GM21619 (cell line): Measurements from ENCODE around the gene BACH2.
"Not testable (repeated sequence)": the region's sequence is repeated elsewhere in the genome, so short reads cannot be mapped to it uniquely, and the experiment has no call there.

ENCODE experiments used
- ATAC-seq: cut with Tn5 transposase; IDR thresholded peaks from one replicate; pipeline ENCODE4 v1.9.1; 2021; ENCODE audit not compliant: unreplicated experiment

The BACH2 gene

DNA sequence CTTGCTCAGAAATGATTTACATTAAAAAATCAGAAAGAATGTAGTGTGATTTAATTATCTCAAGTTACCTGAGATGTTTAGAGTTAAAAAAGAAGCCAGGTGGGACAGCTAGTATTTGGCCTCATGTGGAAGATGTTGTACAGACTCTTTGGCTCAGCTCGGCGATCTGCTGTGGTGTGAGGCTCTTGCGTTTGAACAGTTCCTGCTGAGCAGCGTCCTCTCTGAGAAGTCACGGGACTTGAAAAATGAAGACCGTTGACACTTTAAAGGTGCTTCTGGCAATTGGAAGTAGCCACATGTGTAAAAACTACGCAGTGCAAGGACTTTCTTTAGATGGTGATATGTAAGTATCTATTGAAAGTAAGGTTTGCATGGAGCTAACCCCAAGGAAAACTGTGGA, 169.0 kb downstream of the BACH2 start:
- ATAC-seq, result no peak

DNA sequence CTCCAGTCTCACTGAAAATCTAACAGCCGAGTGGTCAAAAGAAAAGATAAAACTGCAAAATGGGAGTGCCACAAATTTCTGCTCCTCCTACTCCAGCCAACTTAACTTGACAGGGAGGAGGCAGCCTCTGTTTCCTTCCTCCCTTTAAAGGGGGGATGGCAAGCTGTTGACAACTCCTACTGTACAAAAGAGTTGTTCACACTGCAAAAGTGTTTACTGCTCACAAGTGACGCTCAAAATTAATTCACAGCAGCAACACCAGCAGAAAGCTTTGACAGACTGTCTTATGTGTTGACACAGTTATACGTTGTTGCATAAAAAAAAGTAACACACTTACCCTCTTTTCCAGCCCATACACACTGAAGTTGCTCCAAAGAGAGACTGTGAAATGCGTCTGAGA, 169.8 kb downstream of the BACH2 start:
- no peak for ATAC-seq

DNA sequence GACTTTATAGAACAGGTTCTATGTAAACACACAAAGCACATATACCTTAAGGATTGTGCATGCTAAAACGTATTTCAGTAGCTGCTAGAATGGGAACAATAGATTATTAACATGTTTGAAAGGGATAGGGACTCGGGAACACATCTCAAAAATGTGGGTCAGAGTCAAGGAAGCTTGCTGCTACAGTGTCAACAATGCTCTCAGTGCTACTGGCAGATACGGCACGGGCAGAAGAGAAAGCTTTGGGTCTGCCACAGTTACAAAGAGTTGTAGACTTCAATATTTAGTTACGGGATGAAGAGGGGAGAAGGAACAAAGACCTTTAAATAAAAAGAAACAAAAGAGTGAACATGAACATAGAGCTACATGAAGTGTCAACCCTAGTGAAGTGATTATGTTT, 170.5 kb downstream of the BACH2 start:
- ATAC-seq, result no peak

DNA sequence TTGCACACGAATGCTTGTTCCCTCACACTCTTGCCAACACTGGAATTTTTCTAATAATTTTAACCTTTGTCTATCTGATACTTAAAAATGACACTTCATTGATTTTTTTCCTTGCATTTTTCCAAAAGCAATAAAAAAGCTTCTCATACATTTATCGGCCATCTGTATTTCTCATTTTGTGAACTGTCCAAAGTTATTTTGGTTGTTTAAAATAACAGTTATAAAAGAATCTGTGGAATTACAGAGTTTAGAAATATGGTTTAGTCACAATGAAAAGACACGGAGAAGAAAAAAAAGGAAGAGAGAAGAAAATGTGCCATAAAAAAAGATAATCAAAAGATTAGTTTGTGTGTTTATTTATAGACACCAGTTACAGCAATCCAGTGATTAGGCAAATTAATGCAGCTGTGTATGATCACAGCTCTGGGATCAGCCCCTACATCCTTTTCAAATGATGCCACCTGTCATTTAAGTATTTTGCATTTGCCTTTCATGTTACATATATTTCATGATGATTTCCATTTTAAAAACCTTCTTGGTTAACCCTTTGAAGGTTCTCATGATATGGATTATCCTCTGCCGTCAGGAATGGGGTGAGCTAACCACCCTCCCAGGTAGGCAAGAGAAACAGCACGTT, 171.7 kb downstream of the BACH2 start:
- no peak for ATAC-seq

DNA sequence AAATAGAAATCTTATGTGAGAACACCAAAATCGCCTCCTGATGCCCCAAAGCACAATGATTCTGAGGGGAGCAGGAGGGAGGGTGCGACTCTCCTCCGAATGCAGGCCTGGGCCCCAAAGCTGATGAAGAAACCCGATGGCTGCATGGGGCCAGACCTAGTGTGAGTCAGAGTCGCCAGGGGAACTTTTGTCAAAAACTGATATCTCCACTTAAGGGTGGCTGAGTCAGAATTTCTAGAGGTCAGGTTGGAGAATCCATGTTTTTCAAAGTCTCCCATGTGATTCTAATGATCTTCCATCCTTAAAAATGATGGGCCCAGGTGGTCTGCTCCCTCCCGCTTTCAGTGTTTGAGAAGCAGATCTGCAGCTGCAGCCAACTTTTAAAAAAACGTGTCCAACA, 172.8 kb downstream of the BACH2 start:
- ATAC-seq, result no peak

DNA sequence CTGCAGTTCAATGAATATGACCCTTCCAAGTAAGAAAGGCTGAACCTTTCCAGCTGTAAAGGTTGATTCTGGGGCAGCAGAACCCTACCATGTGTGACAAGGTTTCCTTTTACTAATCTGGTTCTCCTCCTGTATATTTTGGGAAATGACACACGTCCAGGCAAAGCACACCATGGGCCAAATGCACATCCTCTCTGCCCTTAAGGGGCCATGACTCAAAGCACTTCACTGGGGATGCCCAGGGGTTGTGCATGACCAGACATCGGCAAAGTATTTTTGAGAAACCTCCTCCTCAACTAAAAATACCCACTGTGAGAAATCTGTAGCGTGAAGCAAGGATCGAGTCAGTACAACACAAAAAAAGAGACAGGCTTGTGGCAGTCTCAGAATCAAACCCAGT, 174.7 kb downstream of the BACH2 start:
- no peak for ATAC-seq

DNA sequence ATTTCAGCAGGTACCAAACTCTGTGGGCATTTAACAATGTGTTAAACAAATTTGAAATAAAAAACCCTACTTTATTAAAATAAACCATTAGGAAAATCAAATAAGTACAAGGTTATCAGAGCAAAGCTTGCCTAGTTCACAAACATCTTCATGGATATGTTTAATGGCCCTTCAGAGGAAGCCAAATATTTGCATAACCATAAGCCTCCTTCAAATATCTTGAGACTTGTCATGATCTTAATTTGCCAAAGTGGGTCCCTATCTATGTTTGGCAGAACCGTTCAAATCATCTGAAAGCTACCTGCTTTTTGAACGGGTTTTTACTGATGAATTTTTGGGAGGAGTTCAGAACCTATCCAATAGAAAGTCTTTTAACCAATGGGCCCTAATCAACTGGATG, 176.3 kb downstream of the BACH2 start:
- ATAC-seq, result no peak

DNA sequence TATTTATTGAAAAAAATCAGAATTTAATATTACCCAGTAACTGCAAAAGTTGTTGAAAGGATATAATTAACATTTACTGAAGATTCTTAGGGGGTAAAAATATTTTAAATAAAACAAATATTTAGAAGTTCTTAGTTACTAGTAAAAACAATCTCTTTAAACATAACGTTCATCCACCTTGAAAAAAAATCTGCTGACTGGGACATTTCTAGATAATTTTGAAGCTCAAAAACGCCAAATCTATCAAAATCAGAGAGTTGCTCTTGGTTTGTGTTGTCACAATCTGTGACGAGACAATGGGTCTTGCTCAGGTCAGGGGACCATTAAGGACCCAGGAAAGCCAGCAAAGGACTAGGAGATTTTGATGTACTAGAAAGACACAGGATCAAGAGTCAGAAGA, 177.0 kb downstream of the BACH2 start:
- ATAC-seq, result no peak

DNA sequence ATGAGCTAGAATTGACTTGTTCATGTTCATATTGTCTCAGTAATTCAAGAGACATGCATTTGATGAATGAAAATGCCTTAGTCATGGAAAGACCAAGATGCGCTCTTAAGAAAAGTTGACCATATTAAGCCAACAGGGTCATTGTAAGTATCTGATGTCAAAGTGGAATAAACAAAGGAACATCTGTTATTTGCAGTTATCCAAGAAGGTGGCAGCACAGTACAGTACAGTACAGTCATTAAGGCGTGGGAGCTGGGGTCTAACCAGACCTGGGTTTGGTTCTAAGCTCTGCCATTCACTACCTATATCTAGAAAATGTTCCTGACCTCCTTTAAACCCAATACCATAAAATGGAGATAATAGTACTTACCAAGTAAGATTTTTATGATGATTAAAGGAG, 178.1 kb downstream of the BACH2 start:
- no peak for ATAC-seq

DNA sequence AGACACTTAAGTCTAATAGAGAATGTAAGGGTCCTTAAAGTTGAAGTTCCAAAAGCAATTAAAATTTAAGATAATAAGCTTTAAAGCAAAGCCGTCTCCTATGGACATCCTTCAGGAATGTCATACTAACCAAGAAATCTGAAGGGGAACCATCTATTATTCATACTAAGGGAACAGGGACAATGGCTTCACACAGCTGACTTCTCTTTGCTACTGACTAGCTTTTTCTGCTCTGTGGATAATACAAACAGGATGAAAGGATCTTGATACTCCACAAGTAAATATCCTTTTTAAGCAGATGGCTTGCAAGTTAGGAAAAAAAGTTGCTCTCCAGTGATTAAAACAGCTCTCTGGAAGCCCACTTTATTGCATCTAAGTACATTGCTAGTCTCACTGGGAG, 178.6 kb downstream of the BACH2 start:
- ATAC-seq, result no peak

DNA sequence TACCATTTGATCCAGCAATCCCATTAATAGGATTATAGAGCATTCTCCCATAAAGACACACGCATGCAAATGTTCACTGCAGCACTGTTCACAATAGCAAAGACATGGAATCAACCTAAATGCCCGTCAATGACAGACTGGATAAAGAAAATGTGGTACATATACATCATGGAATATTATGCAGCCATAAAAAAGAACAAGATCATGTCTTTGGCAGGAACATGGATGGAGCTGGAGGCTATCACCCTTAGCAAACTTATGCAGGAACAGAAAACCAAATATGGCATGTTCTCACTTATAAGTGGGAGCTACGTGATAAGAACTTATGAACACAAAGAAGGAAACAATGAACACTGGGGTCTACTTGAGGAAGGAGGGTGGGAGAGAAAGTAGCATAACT, 180.5 kb downstream of the BACH2 start:
- ATAC-seq, result not testable (repeated sequence)

DNA sequence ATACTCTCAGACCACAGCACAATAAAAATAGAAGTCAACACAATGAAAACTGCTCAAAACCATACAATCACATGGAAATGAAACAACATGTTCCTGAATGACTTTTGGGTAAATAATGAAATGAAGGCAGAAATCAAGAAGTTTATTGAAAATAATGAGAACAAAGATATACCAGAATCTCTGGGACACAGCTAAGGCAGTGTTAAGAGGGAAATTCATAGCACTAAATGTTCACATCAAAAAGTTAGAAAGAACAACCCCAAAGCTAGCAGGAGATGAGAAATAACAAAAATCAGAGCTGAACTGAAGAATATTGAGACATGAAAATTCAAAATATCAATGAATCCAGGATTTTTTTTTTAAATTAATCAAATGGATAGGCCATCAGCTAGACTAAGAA, 183.3 kb downstream of the BACH2 start:
- no peak for ATAC-seq

DNA sequence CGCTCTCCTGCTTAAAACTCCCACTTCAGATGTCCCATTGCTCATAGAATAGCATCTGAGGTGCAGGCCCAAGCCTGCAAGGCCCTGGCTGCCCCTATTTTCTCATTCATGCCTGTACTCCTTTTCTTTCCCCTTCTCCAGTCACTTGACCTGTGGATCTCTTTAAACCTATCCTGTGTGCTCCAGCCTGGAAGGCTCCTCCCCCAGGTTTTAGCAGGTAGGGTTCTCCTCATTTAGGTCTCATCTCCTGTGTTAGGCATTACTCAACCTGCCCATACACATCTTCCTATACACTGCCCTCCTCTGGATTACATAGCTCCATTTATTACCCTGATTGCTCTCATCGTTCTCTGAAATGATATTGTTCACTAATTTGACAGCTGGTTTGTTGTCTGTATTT, 185.3 kb downstream of the BACH2 start:
- no peak for ATAC-seq

DNA sequence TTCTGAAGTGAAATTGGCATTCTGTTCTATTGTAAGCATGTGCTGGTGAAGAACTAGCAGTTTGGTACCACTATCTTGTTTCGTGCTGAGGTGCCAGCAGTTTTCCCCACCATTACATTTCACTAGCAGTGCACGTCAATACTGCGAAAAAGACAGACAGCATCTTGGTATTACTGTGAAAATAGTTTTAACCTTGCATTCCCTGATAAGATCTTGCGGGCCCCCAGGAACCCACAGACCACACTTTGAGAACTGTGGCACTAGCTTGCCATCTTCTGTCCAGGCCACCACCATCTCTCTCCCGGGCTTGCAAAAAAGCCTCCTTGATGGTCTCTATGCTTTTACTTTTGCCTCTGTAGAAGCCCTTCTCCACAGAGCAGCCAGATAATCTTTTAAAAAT, 185.7 kb downstream of the BACH2 start:
- ATAC-seq, result no peak

DNA sequence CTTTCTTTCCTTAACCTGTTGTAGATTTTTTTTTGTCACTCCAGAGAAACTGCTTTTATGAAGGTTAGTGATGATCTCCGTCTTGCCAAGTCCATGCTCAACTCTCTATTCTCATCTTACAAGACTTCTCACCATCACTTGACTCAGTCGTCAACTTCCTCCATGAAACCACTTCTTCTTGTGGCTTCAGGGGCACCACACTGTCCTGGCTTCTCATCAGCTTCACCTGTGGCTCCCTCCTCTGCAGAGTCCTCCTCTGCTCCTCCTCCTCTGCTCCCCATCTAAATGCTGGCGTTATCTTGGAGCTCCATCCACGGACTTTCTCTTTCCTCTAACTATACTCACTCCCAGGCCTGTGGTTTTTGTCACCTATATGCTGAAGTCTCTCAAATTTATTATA, 187.5 kb downstream of the BACH2 start:
- no peak for ATAC-seq

DNA sequence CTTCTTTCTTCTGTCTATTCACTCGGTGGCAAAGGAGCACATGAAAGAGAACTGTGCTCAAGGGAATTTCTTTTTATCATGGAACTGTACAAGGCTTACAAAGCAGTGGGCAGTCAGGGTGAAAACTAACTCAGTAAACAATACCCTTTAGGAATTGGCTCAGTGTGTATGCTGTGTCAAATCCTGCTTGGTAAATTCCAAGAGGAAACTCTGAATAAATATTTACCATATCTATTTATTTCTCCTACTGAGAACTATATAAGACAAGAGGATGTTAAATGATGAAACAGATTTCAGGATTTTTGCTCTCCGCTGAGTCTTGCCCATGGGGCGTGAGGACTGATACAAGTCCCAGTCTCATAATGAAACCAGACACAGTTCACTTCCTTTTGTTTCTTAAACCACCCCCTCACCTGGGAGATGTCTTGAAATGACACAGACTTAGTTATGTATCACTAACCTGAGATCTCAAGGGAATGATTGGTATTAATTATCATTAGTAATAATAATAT, 188.8 kb downstream of the BACH2 start:
- peak; percentile 86 for ATAC-seq

DNA sequence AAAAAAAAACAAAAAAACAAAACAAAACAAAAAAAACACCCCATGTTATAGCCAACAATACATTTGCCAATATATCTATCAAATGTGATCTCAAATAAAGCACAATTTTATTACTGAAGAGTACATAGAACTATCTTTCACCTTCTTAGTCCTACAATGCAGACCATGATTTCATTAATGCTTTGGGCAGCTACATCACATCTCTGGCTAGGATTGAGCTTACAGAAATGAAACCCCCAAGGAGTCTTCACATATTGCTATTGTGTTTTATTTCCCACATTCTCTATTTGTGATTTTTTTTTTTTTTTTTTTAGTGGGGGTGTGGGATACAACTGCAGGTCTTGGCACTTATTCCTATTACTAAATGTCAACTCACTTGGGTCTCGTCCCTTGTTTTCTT, 189.3 kb downstream of the BACH2 start:
- no peak for ATAC-seq

DNA sequence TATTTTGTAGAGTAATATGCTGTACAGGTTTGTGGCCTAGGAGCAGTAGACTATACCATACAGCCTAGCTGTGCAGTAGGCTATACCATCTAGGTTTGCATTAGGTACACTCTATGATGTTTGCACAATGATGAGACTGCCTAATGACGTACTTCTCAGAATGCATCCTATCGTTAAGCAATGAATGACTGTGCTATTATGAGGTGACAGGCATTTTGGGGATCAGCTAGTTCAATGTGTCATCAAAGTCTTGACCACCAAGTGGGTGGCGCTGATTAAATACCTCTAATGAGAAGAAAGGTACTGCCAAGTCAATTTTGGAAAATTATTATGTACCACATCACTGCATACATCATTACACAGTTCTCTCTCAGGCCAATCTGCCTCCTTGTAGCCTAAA, 190.2 kb downstream of the BACH2 start:
- no peak for ATAC-seq

DNA sequence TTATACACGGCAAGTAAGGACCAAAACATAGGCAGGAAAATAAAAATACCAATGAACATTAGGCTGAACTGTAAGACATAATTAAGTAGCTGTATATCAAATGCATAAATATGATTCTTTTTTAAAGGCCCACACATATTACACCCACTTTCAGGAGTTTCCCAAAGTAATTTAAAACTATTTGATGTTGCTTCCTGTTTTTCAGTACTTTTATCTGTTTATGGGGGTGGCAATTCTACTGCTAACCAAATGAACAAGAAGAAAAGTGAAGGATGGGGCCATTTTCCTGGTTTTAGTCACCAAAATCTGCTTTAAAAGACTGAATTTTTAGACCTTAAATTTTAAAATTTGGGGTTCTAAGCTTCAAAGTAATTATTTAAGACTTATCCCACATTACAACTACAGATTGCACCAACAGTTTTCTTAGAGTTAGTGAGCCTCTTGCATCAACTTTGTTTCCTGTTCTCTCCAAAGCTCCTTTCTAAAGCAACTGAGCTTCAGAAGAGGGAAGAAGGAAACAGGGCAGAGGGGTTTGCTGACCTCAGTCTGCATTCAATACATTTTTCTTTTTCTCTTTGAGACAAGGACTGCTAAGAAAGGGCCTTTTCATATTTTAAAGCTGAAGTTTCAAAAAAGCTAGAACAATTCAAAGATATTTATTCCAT, 191.0 kb downstream of the BACH2 start:
- no peak for ATAC-seq

DNA sequence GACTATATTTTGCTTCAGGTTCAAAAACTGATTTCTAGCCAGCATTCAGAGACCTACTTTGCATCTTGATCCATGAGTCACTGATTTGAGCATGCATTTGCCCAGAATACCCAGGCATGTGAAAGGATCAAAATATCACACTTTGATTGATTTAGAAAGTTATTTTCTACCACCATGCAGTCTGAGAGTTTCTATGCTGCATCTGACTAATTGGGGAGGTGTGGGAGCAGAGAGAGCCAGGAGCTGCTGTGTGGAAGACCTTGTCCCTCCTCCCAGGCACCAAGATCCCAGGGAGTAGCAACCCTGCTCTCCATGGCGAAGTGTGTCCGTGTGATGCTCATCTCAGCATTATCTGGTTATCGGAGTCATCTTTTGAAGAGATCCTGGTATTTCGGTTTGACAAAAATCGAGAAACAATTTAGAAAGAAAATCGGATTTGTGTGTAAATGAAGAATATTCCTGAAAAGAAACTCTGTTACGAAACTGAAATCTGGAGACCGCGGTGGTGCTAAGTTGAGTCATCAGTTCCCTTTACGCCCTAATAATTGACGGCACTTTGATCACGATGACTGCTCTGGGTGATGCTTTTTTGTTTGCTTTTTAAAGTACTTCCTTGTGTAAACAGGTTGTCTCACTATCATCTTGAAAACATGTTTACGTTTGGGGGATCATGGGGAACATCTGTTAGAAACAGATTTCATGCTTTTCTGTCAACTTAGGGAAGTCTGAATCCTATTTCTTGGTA, 193.4 kb downstream of the BACH2 start:
- peak; percentile 66 for ATAC-seq

DNA sequence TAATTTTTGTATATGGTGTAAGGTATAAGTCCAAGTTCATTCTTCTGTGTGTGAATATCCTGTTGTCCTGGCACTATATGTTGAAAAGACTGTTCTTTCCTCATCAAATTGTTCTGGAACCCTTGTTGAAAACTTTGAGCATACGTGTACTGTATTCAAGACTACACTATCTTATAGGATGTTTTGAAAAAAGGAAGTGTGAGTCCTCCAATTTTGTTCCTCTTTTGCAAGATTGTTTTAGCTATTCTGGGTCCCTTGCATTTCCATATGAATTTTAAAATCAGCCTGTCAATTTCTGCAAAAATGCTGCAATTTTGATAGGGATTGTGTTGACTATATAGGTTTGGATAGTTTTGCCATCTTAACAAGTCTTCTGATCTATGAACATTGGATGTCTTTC, 195.2 kb downstream of the BACH2 start:
- no peak for ATAC-seq

DNA sequence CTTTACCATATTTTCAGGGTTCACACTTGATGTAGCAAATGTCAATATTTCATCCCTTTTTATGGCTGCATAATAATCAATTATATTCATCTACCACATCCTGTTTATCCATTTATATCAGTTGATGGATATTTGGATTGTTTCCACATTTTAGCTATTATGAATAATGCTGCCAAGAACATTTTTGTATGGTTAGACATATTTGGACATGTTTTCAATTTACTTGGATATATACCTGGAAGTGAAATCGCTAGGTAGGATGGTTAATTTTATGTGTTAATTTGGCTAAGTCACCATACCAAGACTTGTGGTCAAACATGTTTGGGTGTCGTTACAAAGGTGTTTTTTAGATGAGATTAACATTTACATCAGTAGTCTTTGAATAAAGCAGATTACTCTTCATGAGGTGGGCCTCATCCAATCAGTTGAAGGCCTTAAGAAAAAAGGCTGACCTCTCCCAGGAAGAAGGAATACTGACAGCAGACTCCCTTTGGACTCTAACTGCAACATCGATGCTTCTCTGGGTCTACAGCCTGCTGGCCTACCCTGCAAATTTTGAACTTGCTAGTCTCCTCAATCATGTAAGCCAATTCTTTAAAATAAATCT, 196.5 kb downstream of the BACH2 start:
- no peak for ATAC-seq
